Neural progenitor cell (in vitro differentiated cells): Measurements from ENCODE around the gene MAP2K5. TPM values are rescaled to one million over a fixed set of nuclear protein-coding genes. Genes with fewer than 3 reads are reported as not detected.

Experiments used
- DNase-seq: peaks from one replicate; pipeline ENCODE4 v3.0.0-alpha.2; 2016; ENCODE audit warnings: low spot score
- H2AFZ ChIP-seq: fragments of 200-600 bp; sonication (generic); replicated peaks from 2 replicates; pipeline ENCODE4 v1.6.1; 2016; ENCODE audit warnings: antibody characterized with exemption
- H3F3A ChIP-seq: fragments of 200-600 bp; sonication (generic); 2 replicates; pipeline ENCODE4 v1.6.1; 2016; ENCODE audit warnings: antibody characterized with exemption, low read depth
- H3K27ac ChIP-seq: fragments of 200-600 bp; sonication (generic); 2 replicates; pipeline ENCODE4 v1.5.1; 2016; ENCODE audit warnings: mild to moderate bottlenecking
- H3K27me3 ChIP-seq: fragments of 200-600 bp; sonication (generic); 2 replicates; pipeline ENCODE4 v1.6.1; 2016; ENCODE audit warnings: mild to moderate bottlenecking, moderate library complexity
- H3K36me3 ChIP-seq: fragments of 200-600 bp; sonication (generic); 2 replicates; pipeline ENCODE4 v1.5.1; 2016
- H3K4me1 ChIP-seq: fragments of 200-600 bp; sonication (generic); 2 replicates; pipeline ENCODE4 v1.6.1; 2016; ENCODE audit warnings: mixed run types
- H3K4me2 ChIP-seq: fragments of 200-600 bp; sonication (generic); 2 replicates; pipeline ENCODE4 v1.6.1; 2016
- H3K4me3 ChIP-seq: fragments of 200-600 bp; sonication (generic); 2 replicates; pipeline ENCODE4 v1.5.1; 2016
- H3K79me2 ChIP-seq: fragments of 200-600 bp; sonication (generic); 2 replicates; pipeline ENCODE4 v1.6.1; 2016; ENCODE audit warnings: low read depth
- H3K9ac ChIP-seq: fragments of 200-600 bp; sonication (generic); 2 replicates; pipeline ENCODE4 v1.6.1; 2016
- H3K9me3 ChIP-seq: fragments of 200-600 bp; sonication (generic); 2 replicates; pipeline ENCODE4 v1.5.1; 2016; ENCODE audit warnings: low read depth
- H4K20me1 ChIP-seq: fragments of 200-600 bp; sonication (generic); 2 replicates; pipeline ENCODE4 v1.6.1; 2016; ENCODE audit warnings: low read depth
- H3K27ac Mint-ChIP-seq: 3 replicates; pipeline ENCODE4 v1.8.0; 2021; ENCODE audit warnings: mixed read lengths
- H3K27me3 Mint-ChIP-seq: 2 replicates; pipeline ENCODE4 v1.8.0; 2022; ENCODE audit warnings: low read depth, mild to moderate bottlenecking, inconsistent platforms, moderate library complexity, mixed read lengths; ENCODE audit not compliant: insufficient read depth
- H3K36me3 Mint-ChIP-seq: 3 replicates; pipeline ENCODE4 v1.8.0; 2021; ENCODE audit warnings: mixed read lengths
- H3K4me1 Mint-ChIP-seq: 3 replicates; pipeline ENCODE4 v1.8.0; 2021; ENCODE audit warnings: mixed read lengths
- H3K4me3 Mint-ChIP-seq: 3 replicates; pipeline ENCODE4 v1.8.0; 2021; ENCODE audit warnings: mild to moderate bottlenecking, moderate library complexity, mixed read lengths
- H3K9me3 Mint-ChIP-seq: 3 replicates; pipeline ENCODE4 v1.8.0; 2020; ENCODE audit warnings: mixed read lengths
- EZH2 ChIP-seq: fragments of 200-600 bp; sonication (generic); IDR thresholded peaks from 2 replicates; pipeline ENCODE4 v1.6.1; 2017; ENCODE audit warnings: antibody characterized with exemption, mild to moderate bottlenecking, moderate library complexity
- EZH2phosphoT487 ChIP-seq: fragments of 200-600 bp; sonication (generic); IDR thresholded peaks from 2 replicates; pipeline ENCODE4 v1.6.1; 2017; ENCODE audit warnings: antibody characterized with exemption
- total RNA-seq: library from RNA; depleted of rRNA; stranded (reverse); fragments of >200 nt; gene quantifications from 2 replicates; pipeline ENCODE4 v1.2.3, GENCODE V29; 2015; ENCODE audit warnings: low replicate concordance
- TF ChIP-seq, protein P1 (sequence below): fragments of 200-600 bp; sonication (generic); IDR thresholded peaks from 2 replicates; pipeline ENCODE4 v1.5.1; 2017; ENCODE audit warnings: antibody characterized with exemption, mild to moderate bottlenecking

MAP2K5 gene
- total RNA-seq, 1 donor from 2014 or later = 17.2 TPM

DNA sequence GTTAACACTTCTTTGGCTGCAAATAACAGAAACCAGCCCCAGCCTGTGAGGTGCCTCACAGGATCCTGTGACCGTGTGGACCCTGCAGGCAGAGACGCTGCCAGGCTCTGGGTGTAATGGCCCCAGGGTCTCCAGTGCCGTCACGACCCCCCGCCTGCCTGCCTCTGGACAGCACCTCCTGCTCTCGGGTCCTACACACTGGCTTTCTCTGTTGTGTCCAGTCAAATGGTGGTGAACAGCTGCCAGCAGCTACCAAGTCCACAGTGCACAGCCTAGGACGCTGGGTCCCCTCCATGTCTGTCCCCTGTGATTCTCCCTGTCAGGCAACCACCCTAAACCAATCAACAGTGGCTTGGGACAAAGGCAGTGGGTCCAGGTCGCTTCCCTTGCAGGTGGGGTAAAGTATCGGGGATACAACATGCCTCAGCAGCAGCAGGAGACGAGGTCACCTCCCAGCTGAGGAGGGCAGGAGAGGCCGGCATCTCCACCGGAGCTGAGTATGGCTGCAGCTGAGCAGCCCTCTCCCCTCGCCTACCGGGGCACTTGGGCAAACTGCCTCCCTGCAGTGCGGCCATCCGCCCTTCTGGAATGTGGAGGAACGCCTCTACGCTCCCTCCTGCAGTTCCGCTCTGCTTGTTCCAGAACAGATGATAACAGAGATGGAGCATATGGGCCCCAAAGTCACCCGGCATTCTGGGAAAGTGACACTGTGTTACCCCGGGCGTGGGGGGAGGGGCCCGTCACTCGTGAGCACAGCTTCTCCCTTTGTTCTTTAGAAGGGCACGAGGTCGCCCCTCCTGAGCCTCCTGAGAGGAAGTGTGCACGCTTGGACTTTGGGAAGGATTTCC lies 261.7 kb downstream of the MAP2K5 start:
- Histone ChIP-seq H3K4me3 (no peak overlapping the region), H3F3A (peaks cover 6% of the 10 kb centered on the region), H4K20me1 (no peaks in the 10 kb centered on the region), H2AFZ (no peak overlapping the region), H3K79me2 (no peaks in the 10 kb centered on the region), H3K9ac (no peak overlapping the region), H3K27me3 (no peaks in the 10 kb centered on the region), H3K36me3 (no peaks in the 10 kb centered on the region), H3K4me1 (peaks cover 27% of the 10 kb centered on the region), H3K9me3 (no peaks in the 10 kb centered on the region), H3K27ac (no peak overlapping the region), H3K4me2 (peak overlapping the region; percentile 47)
- H3K4me1 Mint-ChIP-seq = peaks cover 32% of the 10 kb centered on the region
- no peak overlapping the region for H3K4me3 Mint-ChIP-seq
- TF ChIP-seq, protein P1, sequence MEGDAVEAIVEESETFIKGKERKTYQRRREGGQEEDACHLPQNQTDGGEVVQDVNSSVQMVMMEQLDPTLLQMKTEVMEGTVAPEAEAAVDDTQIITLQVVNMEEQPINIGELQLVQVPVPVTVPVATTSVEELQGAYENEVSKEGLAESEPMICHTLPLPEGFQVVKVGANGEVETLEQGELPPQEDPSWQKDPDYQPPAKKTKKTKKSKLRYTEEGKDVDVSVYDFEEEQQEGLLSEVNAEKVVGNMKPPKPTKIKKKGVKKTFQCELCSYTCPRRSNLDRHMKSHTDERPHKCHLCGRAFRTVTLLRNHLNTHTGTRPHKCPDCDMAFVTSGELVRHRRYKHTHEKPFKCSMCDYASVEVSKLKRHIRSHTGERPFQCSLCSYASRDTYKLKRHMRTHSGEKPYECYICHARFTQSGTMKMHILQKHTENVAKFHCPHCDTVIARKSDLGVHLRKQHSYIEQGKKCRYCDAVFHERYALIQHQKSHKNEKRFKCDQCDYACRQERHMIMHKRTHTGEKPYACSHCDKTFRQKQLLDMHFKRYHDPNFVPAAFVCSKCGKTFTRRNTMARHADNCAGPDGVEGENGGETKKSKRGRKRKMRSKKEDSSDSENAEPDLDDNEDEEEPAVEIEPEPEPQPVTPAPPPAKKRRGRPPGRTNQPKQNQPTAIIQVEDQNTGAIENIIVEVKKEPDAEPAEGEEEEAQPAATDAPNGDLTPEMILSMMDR = no peak
- no peak for TF ChIP-seq EZH2
- TF ChIP-seq EZH2phosphoT487 = no peak
- peak; percentile 43 for DNase-seq
- peaks cover 3% of the 10 kb centered on the region for H3K36me3 Mint-ChIP-seq
- peak overlapping the region; percentile 50 for H3K27ac Mint-ChIP-seq
- no peaks in the 10 kb centered on the region for H3K9me3 Mint-ChIP-seq
- peaks cover under 1% of the 10 kb centered on the region for H3K27me3 Mint-ChIP-seq

DNA sequence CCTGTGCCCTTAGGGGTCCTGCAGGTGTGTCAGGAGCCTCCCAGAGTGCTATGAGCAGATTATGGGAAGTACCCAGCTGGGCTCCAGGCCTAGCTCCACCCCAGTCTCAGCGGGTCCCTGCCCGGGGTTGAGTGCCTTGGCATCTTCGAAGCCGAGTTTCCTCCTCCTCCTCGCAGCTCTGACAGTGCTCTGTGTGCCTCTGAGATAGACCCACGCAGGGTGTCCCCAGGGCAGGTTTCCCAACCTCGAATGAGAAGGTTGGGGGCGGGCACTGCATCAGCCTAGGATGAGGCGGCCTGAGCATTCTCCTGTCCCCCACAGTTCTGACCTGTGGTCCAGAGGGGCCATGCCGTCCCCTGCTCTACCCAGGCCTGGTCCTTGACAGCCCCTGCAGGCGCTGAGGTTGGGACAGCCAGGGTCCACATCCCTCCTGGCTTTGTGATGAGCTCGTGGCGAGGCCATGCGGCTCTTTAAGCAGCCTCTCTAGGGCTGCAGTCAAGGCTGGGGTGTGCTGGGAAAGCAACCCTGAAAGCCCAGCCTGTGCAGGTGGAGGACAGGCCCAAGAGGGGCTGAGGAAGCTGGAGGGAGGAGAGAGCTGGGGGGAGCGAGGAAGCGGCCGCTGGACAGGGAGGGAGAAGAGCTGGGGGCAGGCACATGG lies 262.6 kb downstream of the MAP2K5 start:
- no peak overlapping the region for H3K27ac ChIP-seq
- peaks cover 6% of the 10 kb centered on the region for H3F3A ChIP-seq
- H3K4me3 ChIP-seq = no peak overlapping the region
- no peak overlapping the region for H2AFZ ChIP-seq
- no peaks in the 10 kb centered on the region for H3K27me3 ChIP-seq
- DNase-seq = no peak
- Mint-ChIP-seq H3K27me3 (peaks cover 5% of the 10 kb centered on the region), H3K4me1 (peaks cover 37% of the 10 kb centered on the region), H3K27ac (no peak overlapping the region), H3K36me3 (peaks cover 4% of the 10 kb centered on the region), H3K4me3 (no peak overlapping the region), H3K9me3 (no peaks in the 10 kb centered on the region)
- peak overlapping the region; percentile 47 for H3K4me2 ChIP-seq
- no peaks in the 10 kb centered on the region for H3K79me2 ChIP-seq
- H3K36me3 ChIP-seq = no peaks in the 10 kb centered on the region
- H3K4me1 ChIP-seq = peaks cover 30% of the 10 kb centered on the region
- TF ChIP-seq EZH2phosphoT487 (no peak), EZH2 (no peak)
- TF ChIP-seq, protein P1 = no peak
- H4K20me1 ChIP-seq = no peaks in the 10 kb centered on the region
- H3K9ac ChIP-seq = no peak overlapping the region
- no peaks in the 10 kb centered on the region for H3K9me3 ChIP-seq

DNA sequence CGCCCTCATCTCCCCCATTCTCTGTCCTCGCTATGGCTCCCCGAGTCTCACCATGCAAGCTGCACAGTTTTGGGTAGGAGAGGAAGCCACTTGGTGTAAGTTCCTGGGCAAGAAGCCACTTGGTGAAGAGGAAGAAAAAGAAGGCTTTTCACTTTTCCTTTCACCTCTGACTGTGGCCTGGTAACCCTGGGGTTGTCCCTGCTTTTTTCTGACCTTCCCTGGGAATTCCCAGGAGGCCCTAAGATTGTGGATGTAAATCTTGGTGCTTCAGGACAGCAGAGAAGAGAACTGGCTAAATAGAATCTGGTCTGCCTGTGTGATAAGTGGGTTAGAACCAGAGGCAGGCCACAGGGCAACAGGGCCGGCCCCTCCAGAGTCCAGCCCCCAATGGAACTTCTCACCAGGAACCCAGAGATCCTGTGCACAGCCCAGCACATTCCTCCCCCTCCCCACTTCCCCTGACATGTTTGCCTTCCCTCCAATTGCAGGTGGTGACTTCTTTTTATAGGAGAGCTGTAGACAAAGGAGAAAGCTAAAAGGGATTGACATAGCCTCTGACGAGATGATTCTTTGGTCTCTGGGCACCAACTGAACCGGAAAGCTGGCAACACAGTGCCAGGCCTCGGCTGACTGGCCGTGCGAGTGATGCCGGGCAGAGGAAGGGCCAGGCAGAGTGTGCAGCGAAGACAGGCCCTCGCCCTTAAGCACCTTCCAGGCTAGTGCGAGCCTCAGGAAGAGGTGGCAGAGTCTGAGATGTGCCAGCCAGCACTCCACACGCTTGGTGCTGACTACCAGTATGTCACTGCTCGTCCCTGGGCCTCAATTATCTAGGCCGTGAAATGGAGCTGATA lies 263.4 kb downstream of the MAP2K5 start:
- Mint-ChIP-seq H3K4me1 (peaks cover 38% of the 10 kb centered on the region), H3K4me3 (no peak overlapping the region), H3K27me3 (peaks cover 5% of the 10 kb centered on the region), H3K27ac (no peak overlapping the region), H3K9me3 (no peaks in the 10 kb centered on the region), H3K36me3 (peaks cover 4% of the 10 kb centered on the region)
- no peak for TF ChIP-seq EZH2phosphoT487
- no peak for TF ChIP-seq EZH2
- TF ChIP-seq, protein P1 = no peak
- peak; percentile 52 for DNase-seq
- Histone ChIP-seq H4K20me1 (no peaks in the 10 kb centered on the region), H3K36me3 (no peaks in the 10 kb centered on the region), H3F3A (peaks cover 6% of the 10 kb centered on the region), H3K9me3 (no peaks in the 10 kb centered on the region), H2AFZ (no peak overlapping the region), H3K9ac (no peak overlapping the region), H3K4me2 (peak overlapping the region; percentile 47), H3K4me1 (peaks cover 30% of the 10 kb centered on the region), H3K79me2 (no peaks in the 10 kb centered on the region), H3K27ac (no peak overlapping the region), H3K27me3 (no peaks in the 10 kb centered on the region), H3K4me3 (no peak overlapping the region)
